Inferior parietal cortex (tissue), 1 donor: ENCODE data around the gene ING3.
"Not testable (repeated sequence)": the region's sequence is repeated elsewhere in the genome, so short reads cannot be mapped to it uniquely, and the experiment has no call there.

Source experiments
- DNase-seq: peaks from one replicate; pipeline ENCODE4 v3.0.0-alpha.2; 2016; ENCODE audit errors: extremely low spot score

ING3 gene

GRCh38 chr7:120949998-120950538 is 509 bp upstream of the ING3 start:
- DNase-seq = no peak

DNA sequence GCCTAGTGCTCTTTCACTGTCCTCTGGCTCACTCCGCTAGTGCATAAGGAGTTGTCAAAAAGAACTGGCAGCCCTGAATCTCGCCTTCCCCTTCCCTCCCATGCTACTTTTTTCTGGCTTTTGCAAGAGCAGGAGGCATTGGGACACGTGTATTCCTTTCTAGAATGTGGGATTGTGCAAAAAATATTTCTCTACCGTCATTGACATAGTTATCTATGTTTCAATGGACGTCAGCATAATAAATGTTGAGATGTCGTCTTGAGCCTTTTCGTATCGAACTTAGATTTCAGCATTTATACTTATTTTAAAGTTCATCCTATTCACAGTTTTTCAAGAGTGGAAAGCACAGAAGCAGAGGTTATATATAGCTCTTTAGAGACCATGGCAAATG is 727 bp downstream of the ING3 start:
- DNase-seq = no peak

- no peak for DNase-seq
Observed at GRCh38 chr7:120951826-120952225, 1.2 kb downstream of the ING3 start.

- DNase-seq = no peak
Observed at GRCh38 chr7:120955577-120956149, 5.1 kb downstream of the ING3 start.

DNA sequence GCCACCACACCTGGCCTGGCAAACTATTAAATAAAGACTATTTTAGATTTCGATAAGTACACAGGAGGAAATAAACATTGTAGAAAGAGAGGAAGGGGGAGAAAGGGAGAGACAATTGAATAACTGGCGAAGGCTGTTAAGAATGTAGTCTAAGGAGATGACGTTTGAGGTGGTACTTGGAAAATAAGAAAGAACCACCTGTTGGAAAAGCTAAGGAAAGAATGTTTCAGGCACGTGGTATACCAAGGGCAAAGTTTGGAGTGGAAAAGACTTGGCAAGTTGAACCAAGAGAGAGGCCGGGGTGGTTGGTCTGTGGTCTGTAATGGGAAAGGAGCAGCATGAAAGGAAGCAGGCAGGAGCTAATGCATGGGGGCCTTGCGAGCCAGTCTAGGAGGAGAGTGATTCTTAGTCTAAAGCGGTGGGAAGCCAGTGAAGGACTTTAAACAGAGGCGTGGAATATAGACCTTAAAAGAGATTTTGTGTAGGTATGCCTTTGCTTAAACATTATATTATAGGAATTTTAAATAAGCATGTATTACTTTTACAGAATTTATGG is 9.4 kb downstream of the ING3 start:
- DNase-seq = no peak

- DNase-seq = no peak
Observed at GRCh38 chr7:120960714-120961113, 10.1 kb downstream of the ING3 start.

DNA sequence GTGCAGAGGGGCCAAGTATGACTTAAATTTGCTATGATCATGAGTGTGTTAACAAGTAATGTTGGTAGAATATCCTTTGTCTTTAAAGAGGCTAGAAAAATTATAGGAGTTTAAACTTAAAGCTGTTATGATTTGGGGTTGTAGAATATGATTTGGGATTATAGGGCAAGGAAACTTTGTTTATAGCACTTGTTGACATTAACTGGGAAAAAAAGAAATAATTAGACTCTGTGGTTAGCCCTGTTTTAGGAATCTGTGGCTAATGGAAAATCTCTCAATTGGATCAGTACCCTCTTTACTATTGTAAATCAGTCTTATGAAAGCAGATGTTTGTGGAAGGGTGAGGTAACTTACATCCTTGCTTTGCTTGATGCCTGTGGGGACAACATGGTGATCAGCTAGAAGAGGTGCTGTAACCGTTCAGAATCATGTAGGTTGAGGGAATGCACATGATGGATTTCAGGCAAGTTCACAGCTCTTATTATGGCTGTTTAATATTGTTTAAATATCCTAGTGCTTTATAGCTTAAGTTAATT is 11.1 kb downstream of the ING3 start:
- DNase-seq = no peak

DNA sequence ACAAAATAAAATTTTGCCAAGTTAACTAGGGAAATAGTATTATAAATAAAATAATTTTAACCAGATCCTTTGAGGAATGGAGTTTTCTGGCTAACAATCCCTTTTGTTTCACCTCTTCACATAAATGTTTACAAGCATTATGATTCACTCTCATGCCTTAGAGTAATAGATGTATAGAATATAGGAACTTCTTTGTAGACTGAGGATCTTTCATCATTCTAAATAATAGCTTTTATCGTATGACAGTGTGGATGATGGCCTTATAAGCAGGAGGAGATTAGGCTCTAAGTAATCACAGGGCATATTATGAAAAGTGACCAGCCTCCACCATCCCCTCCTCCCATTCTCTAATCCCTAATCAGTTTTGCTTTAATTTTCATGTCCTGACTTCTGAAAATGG is 13.5 kb downstream of the ING3 start:
- DNase-seq = no peak

DNA sequence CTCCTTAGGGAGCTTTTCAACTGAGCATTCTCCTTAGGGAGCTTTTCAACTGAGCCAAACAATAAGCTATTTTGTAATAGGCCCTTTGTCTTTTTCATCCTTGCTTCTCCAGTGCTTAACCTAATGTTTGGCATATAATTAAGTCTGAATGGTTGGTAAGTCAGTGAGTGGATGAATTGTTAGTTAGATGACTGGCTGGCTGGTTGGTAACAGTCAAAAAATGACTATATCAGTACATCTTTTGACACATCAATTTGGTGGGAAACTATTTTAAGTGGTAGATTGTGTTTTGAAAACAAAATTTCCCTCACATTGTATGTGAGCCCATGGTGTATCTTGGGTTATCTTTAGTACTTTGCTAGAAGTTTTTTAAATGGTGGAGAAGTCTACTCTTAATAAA is 16.4 kb downstream of the ING3 start:
- DNase-seq = no peak

- DNase-seq = no peak
Observed at GRCh38 chr7:120973849-120974248, 23.3 kb downstream of the ING3 start.

GRCh38 chr7:120979765-120980499 is 29.4 kb downstream of the ING3 start:
- DNase-seq = no peak

- no peak for DNase-seq
Observed at GRCh38 chr7:120981117-120981516, 30.5 kb downstream of the ING3 start.

- no peak for DNase-seq
Observed at GRCh38 chr7:120981888-120982615, 31.5 kb downstream of the ING3 start.

GRCh38 chr7:120983592-120983991 is 33.0 kb downstream of the ING3 start:
- DNase-seq = not testable (repeated sequence)

GRCh38 chr7:120984406-120984805 is 33.8 kb downstream of the ING3 start:
- DNase-seq = no peak

DNA sequence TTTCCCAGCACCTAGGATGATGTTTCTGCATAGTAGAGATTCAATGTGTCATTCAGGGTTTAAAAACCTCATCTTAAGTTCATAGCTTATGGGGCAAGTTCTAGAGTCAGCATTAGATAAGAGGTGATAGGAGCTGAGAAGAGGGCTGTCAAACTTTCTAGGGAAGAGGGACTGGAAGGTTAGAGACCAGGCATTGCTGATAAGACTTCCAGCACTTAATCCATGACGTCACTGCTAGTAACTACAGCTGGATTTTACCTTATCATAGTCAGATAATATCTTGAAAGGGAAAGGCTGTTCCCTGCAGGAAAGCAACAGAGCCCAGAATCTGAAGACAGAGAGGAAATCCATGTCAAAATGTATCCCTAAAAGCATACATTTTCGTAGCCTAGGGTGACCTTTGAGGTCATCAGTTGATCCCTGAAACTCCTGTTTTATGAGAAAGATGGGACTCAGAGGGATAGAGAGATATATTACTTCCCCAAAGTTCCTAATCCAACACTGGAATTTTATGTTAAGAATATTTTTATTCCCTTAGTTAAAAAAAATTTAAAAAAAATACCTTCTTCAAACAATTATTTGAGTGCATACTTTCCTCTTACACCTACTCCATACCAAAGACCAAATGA is 34.7 kb downstream of the ING3 start:
- no peak for DNase-seq

- no peak for DNase-seq
Observed at GRCh38 chr7:120985839-120986238, 35.3 kb downstream of the ING3 start.

- DNase-seq = no peak
Observed at GRCh38 chr7:120986650-120987049, 36.1 kb downstream of the ING3 start.

DNA sequence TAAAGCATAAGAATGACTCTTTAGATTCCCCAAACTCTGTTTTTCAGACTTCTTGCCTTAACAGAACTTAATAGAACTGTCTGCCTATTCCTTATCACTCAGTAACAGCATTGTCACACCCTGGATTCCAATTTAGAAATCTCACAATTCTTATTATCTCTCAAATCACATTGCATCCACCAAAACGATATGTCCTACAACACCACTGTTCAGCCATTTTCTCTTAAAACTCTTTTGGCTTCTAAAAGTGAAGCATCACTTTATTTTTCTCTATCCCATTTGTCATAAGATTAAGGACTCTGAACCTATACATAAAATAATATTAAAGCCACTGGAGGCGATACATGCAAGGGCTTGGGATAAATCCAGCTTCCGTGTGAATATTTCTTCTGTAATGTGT is 36.7 kb downstream of the ING3 start:
- no peak for DNase-seq

DNA sequence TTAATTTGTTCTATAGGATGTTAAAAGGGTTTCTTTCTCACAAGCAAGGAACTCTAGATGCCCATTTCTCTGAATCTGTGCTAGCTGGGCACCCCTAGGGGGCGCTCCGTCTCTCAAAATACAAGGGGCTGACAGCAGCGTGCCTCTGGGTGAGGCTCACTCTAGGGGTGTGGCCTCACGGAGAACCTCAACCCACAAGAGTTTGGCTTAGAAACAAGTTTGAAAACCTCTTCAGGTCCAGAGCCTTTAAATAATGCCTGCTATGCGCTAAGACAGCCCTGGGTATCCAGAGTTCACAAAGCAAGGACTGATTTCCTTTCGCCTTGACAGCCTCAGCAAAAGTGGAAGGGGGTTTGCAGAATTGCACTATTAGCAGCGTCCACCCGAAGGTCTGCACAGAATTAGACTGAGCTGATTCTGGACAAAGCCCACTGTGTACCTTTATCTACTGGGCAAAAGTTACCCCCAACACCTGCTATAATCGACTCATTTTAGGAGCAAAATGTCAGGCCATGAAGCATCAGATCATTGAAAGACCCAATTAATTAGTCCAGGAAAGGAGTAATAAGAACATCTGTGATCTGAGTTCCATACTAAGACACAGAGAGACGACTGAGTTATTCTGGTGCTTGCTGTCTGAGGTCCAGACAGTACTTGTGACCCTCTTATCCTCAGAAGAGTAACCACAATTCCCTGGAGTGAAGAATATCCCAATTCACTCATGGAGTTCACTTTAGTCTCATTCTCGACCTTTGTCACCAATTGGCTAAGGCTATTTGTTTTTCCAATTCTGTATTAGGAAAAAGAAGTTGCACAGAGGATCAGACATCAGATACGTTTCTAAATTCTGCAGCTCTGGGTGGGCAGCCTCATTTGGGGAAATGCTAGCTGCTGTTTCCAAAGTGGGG is 37.4 kb downstream of the ING3 start:
- DNase-seq = peak; percentile 94
